GM10248 (cell line): Measurements from ENCODE around the gene MPV17.
"Not testable (repeated sequence)": the region's sequence is repeated elsewhere in the genome, so short reads cannot be mapped to it uniquely, and the experiment has no call there.

Source experiments
- CTCF ChIA-PET: fragments of 300-600 bp; sonication (Branson Sonifier 250); formaldehyde crosslinking; extraction: SDS; loops from one replicate; lab custom pipeline; 2021; ENCODE audit warnings: antibody characterized with exemption; lab: Yijun Ruan, JAX
- POLR2A ChIA-PET: fragments of 350-650 bp; sonication (Branson Sonifier 250); formaldehyde crosslinking; extraction: SDS; loops from one replicate; lab custom pipeline; 2020; ENCODE audit warnings: antibody characterized with exemption; lab: Yijun Ruan, JAX
- DNase-seq: peaks from one replicate; pipeline ENCODE4 v3.0.0; 2012; ENCODE audit errors: extremely low spot score
- TF ChIP-seq, protein P1 (sequence below): IDR thresholded peaks from 2 replicates; pipeline ENCODE4 v1.5.1; 2012; ENCODE audit warnings: mild to moderate bottlenecking, low read depth; ENCODE audit errors: extremely low read depth, missing control alignments, control extremely low read depth

The MPV17 gene

DNA sequence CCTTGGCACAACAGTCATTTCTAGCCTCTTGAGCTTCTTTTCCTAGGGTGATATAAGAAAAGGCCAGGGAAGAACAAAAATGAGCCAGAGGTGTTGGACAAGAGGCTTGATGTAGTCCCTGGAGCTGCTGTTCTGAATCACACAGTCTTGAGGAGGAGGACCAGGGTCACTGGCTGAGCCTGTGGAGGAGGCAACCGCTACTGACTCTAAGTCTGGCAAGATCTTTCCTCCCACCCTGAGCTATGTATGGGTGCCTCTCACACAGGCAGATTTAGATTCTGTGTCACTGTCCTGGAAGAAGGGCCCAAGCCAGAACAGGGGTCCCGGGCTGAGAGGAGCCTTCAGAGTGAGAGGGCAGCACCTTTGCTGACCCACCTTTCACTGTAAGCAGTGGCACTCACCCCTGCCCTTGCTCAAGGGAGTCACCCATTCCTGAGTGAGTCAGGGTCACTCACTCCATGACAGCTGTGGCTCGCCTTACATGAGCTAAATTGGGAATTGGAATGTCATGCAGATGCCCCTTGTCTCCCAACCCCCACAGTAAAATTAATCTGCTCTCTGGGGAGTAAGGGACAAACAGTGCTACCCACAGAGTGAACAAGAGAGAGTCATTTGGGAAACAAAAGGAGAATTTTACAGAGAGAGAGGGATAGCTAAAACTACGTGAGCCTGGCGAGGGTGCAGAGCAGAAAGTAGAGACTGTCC is 40.9 kb downstream of the MPV17 start, which contains the start of gene TRIM54:
Gene TRIM54, plus strand, starts transcription at position 575 of the 705 bp plus-strand sequence. CDS start 303 bp downstream, outside the sequence.
- POLR2A ChIA-PET, result no interaction called here
- TF ChIP-seq, protein P1, sequence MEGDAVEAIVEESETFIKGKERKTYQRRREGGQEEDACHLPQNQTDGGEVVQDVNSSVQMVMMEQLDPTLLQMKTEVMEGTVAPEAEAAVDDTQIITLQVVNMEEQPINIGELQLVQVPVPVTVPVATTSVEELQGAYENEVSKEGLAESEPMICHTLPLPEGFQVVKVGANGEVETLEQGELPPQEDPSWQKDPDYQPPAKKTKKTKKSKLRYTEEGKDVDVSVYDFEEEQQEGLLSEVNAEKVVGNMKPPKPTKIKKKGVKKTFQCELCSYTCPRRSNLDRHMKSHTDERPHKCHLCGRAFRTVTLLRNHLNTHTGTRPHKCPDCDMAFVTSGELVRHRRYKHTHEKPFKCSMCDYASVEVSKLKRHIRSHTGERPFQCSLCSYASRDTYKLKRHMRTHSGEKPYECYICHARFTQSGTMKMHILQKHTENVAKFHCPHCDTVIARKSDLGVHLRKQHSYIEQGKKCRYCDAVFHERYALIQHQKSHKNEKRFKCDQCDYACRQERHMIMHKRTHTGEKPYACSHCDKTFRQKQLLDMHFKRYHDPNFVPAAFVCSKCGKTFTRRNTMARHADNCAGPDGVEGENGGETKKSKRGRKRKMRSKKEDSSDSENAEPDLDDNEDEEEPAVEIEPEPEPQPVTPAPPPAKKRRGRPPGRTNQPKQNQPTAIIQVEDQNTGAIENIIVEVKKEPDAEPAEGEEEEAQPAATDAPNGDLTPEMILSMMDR, result no peak
- CTCF ChIA-PET, result interaction anchor here (0.7 to 10.1 kb wide), 20 partner anchors 10 to 401 kb away, joined by 3 to 138 read pairs (median 4); partner anchors contain the start of genes AGBL5 and SLC30A3
- no peak for DNase-seq

DNA sequence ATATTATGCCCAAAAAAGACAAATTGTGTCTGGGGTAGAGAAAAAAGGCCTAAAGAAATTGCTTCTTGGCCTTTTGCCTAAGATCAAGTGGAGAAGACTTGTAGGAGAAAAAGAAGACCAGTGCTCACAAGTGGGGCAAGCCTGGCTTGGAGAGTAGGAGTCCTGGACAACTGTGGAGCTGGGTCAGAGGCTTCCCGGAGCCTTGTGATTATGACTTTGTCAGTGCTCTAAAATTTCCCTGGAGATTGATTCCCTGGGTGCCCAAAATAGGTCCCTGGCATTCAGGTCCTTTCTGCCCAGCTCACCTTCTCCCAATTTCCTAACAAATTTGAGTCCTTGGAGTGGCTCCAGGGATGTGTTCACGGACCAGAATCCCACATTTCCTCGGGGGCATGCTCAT is 41.5 kb downstream of the MPV17 start:
- TF ChIP-seq, protein P1, result no peak
- CTCF ChIA-PET, result interaction anchor here (1.0 to 10.1 kb wide), 15 partner anchors 10 to 320 kb away, joined by 3 to 138 read pairs (median 7); partner anchors contain the start of gene SLC30A3
- DNase-seq, result no peak
- POLR2A ChIA-PET, result no interaction called here

DNA sequence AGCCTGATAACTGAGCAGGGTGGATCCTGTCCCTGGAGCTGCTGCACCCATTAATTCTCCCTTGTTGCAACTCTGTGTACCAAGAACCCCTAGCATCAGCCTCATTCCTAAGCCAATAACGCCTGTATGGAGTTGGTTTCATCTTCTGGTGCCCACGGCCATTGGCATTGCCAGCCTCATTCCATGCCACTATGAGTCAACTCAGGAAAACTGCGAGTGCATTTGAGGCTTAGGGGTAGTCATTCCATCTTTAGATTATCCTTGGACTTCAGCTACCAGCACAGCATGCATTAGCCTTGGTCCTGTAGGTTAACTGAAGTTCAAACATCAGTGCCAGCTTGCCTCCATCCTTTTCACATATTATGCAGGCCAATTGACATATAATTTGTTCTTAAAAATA is 42.1 kb downstream of the MPV17 start:
- ChIA-PET POLR2A (no interaction called here), CTCF (interaction anchor here (1.4 to 10.1 kb wide), 19 partner anchors 10 to 358 kb away, joined by 3 to 138 read pairs (median 9); partner anchors contain the start of gene SLC30A3)
- TF ChIP-seq, protein P1, result no peak
- DNase-seq, result no peak

DNA sequence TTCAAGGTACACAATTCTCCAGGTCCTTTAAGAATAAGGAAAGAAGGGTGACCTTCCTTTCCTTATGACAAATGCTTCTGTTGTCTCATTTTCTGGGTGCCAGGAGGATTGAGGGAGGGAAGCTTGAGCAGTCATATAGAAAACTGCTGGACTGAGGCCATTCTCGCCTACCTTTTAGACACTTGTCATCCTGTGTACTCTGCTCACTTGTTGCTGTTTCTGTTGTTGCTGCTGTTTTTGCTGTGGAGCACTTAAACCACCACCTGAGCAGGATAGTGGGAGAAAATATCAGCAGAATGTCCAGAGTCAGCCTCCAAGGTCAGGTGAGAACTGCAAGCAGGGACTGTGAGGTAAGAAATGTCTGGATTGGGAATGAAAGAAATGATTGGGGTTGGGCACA is 44.9 kb downstream of the MPV17 start:
- POLR2A ChIA-PET, result no interaction called here
- no peak for DNase-seq
- CTCF ChIA-PET, result interaction anchor here (1.2 to 10.1 kb wide), 5 partner anchors 13 to 179 kb away, joined by 3 to 136 read pairs (median 77); partner anchors contain the start of gene SLC30A3
- TF ChIP-seq, protein P1, result no peak

DNA sequence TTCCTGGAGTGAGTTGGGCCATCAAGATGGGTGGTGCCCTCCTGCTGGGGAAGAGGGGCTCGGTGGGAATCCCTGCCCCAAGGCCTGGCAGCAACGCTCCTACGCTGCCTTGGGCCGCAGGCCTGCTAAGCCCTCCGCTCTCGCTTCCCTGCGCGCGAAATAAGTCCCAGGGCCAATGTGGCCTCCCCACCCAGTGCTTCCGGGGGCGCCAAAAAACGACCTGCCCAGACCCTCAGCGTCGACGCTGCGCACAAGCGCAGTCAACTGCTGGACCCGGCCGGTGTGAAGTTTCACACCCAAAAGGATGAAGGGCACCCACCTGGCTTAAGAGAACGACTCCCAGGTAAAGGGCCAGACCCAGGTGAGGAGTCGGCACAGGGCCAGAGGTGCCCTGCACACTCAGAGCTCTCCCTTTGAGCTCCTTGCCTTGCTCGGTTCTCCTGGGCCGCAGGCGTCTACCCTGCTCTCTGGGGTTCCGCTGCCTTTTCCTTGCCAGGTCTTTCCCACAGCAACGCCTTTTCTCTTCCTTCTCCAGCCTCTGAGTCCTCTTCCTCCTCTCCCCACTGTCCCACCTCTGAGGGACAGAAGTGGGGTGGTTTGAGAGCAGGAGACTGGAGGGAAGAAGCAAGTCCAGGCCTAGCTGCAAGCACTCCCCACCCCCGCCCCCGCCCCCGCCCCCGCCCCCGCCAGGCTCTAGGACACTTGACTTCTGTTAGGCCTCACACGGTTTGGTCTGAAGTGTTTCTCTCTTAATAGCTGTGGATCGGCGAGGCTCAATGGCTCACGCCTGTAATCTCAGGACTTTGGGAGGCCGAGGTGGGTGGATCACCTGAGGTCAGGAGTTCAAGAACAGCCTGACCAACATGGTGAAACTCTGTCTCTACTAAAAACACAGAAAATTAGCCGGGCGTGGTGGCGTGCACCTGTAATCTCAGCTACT is 47.4 kb downstream of the MPV17 start, which contains the start of gene DNAJC5G:
Gene DNAJC5G, plus strand, starts transcription at position 223 of the 940 bp plus-strand sequence. CDS start 1,296 bp downstream, outside the sequence.
- DNase-seq, result no peak
- ChIA-PET CTCF (interaction anchor here (1.1 to 10.1 kb wide), 4 partner anchors 9 to 28 kb away, joined by 3 to 99 read pairs (median 6); partner anchors contain the start of gene SLC30A3), POLR2A (no interaction called here)
- TF ChIP-seq, protein P1, result no peak

DNA sequence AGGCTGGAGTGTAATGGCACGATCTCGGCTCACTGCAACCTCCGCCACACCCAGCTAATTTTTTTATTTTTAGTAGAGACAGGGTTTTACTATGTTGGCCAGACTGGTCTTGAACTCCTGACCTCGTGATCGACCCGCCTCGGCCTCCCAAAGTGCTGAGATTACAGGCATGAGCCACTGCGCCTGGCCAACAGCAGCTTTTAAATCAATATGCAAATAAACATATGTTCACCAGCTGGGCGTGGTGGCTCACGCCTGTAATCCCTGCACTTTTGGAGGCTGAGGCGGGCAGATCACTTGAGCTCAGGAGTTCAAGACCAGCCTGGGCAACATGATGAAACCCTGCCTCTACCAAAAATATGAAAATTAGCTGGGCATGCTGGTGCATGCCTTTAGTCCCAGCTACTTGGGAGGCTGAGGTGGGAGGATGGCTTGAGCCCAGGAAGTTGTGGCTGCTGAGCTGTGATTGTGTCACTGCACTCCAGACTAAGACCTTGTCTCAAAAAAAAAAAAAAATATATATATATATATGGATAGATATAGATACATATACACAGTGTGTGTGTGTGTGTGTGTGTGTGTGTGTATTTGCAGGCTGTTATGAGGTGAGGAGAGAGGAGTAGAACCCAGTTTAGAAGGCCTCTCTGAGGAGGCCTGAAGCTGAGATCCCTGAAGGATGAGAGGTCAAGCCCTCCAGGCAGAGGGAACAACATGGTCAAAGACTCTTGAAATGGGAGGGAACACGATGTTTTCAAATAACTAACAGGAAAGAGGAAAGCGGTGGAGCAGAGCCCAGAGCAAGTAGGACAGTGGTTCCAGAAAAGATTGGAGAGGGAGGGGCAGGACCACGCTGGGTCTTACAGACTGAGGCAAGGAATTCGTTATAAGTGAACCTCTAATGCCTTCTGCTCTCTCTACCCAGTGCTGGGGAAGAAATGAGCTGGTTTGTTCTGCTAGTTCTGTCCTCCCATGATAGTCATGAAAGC is 50.1 kb downstream of the MPV17 start:
- CTCF ChIA-PET, result interaction anchor here (0.6 to 2.4 kb wide), 10 partner anchors 9 to 174 kb away, joined by 3 to 13 read pairs (median 4); partner anchors contain the start of gene TRIM54

More for the DNA sequence above, 50.1 kb downstream of the MPV17 start:
- POLR2A ChIA-PET, result interaction anchor here (0.7 kb wide), 2 partner anchors 10 to 426 kb away, joined by 4 to 5 read pairs; partner anchors contain the start of gene SLC30A3
- not testable (repeated sequence) for DNase-seq
